Retinal pigment epithelial cell (primary cell): ENCODE data around the gene TRIM44.
"Not testable (repeated sequence)": the region's sequence is repeated elsewhere in the genome, so short reads cannot be mapped to it uniquely, and the experiment has no call there.

Experiments used
- DNase-seq: peaks from one replicate; pipeline ENCODE4 v3.0.0-alpha.2; 2010; ENCODE audit warnings: low read depth
- H3K4me3 ChIP-seq: 2 replicates; pipeline ENCODE4 v1.5.1; 2011; ENCODE audit warnings: mild to moderate bottlenecking, low read length, control low read depth, moderate library complexity
- CTCF ChIP-seq: conservative IDR thresholded peaks from 2 replicates; pipeline ENCODE4 v1.5.1; 2011; ENCODE audit warnings: low read depth, low read length, control low read depth, inconsistent platforms

TRIM44 gene

GRCh38 chr11:35823742-35824298 is 161.2 kb downstream of the TRIM44 start:
- H3K4me3 ChIP-seq = no peak overlapping the region
- no peak for DNase-seq
- no peak for TF ChIP-seq CTCF

- TF ChIP-seq CTCF = no peak
- no peak overlapping the region for H3K4me3 ChIP-seq
- DNase-seq = no peak
Measured at GRCh38 chr11:35825386-35825785, 162.8 kb downstream of the TRIM44 start.

DNA sequence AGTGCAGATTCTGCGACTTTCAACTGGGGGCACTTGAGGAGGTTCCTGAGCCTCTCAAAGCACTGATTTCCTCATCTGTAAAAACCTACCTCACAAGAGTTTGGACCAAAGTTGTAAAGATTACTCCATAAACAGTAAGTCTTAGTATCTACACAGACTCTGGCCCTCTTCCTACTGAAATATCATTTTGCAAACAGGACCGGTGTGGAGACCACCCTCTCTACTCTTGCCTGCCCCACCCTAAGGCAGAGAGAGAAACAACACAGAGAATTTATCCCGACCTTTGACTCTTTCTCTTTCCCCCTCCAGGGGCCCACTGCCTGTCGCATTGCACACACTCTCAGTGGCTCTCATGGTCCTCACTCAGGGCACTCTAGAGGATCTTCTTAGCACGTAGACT is 163.4 kb downstream of the TRIM44 start:
- DNase-seq = no peak
- no peak for TF ChIP-seq CTCF

DNA sequence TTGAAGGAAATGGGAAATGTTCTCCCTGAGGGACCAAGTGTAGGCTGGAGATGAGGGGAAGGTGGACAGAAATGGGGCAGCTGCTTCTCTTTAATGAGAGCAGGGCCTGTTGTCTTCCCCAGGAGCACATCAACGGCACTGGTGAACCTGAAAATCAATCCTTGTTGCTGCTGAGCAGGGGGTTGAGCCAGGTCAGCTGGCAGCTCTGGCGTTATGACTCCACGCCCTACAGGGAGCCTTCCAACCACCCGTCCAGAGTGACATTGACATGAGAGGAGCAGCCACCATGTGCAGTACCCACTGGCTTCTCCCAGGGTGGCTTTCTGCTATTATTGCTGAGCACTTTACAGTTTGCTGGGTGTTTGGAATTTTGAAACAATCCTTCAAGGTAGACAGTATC is 164.4 kb downstream of the TRIM44 start:
- no peak overlapping the region for H3K4me3 ChIP-seq
- no peak for TF ChIP-seq CTCF

More for the DNA sequence above, 163.4 kb downstream of the TRIM44 start:
- no peak overlapping the region for H3K4me3 ChIP-seq

DNA sequence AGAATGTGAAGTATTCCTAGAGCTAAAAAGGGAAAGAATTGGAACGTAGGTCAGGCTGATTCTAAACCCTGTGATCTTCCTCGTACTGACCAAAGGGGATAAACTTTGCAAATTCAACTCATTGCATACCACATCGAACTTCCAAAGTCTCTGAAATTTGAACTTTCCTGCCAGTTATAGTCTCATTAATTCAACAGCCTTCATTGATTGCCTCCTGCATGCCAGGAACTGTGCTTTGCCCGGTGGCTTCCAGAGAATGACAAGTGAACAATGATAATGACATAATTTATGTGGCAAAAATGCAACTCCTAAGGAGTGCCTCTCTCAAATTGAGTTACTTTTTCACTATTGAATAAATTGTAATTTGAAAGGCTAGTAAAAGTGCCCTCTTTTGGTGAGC is 173.6 kb downstream of the TRIM44 start:
- H3K4me3 ChIP-seq = no peak overlapping the region
- TF ChIP-seq CTCF = no peak
- no peak for DNase-seq

More for the DNA sequence above, 164.4 kb downstream of the TRIM44 start:
- DNase-seq = no peak

DNA sequence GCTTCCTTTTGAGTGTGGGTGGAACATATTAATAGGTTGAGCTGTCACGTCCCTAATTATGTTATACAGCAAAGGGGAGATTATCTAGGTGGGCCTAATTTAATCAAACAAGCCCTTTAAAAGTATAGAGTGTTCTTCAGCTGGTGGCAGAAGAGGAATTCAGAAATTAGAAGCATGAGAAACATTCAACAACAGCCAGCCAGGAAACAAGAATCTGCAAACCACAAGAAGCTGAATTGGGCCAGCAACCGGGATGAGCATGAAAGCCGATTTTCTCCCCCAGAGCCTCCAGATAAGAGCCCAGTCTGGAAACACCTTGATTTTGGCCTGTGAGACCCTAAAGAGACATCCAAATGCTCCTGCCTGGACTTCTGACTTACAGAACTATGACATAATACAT is 175.5 kb downstream of the TRIM44 start:
- H3K4me3 ChIP-seq = no peak overlapping the region
- no peak for TF ChIP-seq CTCF
- no peak for DNase-seq

DNA sequence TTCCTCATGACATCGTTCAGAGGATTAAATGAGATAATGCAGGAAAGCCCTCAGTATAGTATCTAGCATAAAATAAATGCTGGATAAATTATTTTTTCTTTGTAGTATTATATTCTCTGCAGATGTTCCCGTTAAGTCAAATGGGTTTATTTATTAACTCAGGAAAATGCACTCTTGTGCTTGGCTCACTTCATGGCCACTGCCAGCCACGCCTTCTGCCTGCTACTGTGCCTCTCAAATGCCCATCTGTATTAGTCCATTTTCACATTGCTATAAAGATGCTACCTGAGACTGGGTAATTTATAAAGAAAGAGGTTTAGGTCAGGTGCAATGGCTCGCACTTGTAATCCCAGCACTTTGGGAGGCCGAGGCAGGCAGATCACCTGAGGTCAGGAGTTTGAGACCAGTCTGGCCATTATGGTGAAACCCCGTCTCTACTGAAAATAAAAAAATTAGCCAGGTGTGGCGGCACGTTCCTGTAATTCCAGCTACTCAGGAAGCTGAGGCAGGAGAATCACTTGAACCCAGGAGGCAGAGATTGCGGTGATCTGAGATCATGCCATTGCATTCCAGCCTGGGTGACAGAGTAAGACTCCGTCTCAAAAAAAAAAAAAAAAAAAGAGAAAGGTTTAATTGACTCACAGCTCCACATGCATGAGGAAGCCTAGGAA is 176.3 kb downstream of the TRIM44 start:
- DNase-seq, H3K4me3 ChIP-seq: not testable (repeated sequence)
